ENCODE data around the gene ATG3. TPM values are rescaled to one million over a fixed set of nuclear protein-coding genes. Genes with fewer than 3 reads are reported as not detected.

The ATG3 gene
- total and polyA plus RNA-seq, 2 of the 8 experiments (the other 6 are each of a cell fraction or from before 2014, with no cell fraction given): 27.3 to 55.3 TPM

DNA sequence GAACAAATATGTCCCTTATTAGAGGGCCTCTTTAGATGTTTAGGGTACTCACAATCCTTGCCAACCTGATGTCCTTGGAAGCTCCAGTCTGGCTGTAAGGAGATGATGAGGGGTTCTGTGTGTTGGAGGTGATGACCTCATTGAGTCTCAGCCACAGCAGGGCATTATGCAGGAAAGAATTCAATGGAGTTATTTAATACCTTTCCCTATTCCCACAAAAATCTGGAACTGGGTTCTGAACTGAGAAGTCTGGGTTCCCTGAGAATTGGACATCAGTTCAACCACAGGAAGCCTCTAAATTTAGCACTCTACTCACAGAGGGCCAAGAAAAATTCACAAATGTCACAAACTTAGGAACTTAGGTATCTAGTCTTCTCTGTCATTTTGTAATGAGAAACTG is 37.0 kb upstream of the ATG3 start:
- H3K4me2 ChIP-seq (ENCODE audit: insufficient read depth in 1 of 2, low read depth in 2 of 2, low read length in 2 of 2): no peak overlapping the region
- H4K5ac ChIP-seq (ENCODE audit: insufficient read length, low read depth, low read length): no peak overlapping the region
- H3K4me3 ChIP-seq (ENCODE audit: extremely low read depth in 1 of 4, insufficient read depth in 2 of 4, low read depth in 3 of 4, low read length in 4 of 4): no peak overlapping the region
- H2AFZ ChIP-seq (ENCODE audit: low read length): no peak overlapping the region
- H2BK12ac ChIP-seq (ENCODE audit: low read depth, low read length): no peak overlapping the region
- H2BK5ac ChIP-seq (ENCODE audit: low read depth, low read length): no peak overlapping the region
- no peak overlapping the region for H2BK120ac ChIP-seq (replicated peaks; ENCODE audit: low read depth, low read length)
- no peak overlapping the region for H3K9ac ChIP-seq (replicated peaks in 1 of 4; ENCODE audit: extremely low read depth in 1 of 4, low read depth in 3 of 4, low read length in 3 of 4)
- ChIA-PET POLR2A (ENCODE audit: partially characterized antibody) (interaction anchor here (1.1 to 1.2 kb wide), 2 partner anchors 8 to 14 kb away, joined by 3 read pairs; no protein-coding TSS in a partner anchor), CTCF (ENCODE audit: partially characterized antibody) (no interaction called here)
- no peak overlapping the region for H3K56ac ChIP-seq (replicated peaks; ENCODE audit: insufficient read length, low read depth, low read length)
- no peak overlapping the region for H4K8ac ChIP-seq (ENCODE audit: extremely low read depth, insufficient read depth, low read length)
- no peak overlapping the region for H3K14ac ChIP-seq (ENCODE audit: insufficient read length)
- H3K4me1 ChIP-seq (replicated peaks in 1 of 4; ENCODE audit: control insufficient read depth in 3 of 4, insufficient read depth in 4 of 4, low read length in 3 of 4): no peaks in the 10 kb centered on the region
- TF ChIP-seq KDM5A (IDR thresholded peaks at IDR 0.05; ENCODE audit: low read length): no peak
- TF ChIP-seq KDM1A (IDR thresholded peaks at IDR 0.05; ENCODE audit: borderline replicate concordance, low read length): no peak
- no peak for TF ChIP-seq EGR1 (IDR thresholded peaks at IDR 0.05; ENCODE audit: borderline replicate concordance, low read depth, low read length)
- no peak for TF ChIP-seq CHD2 (IDR thresholded peaks at IDR 0.05; ENCODE audit: low read length)
- TF ChIP-seq SRF (IDR thresholded peaks at IDR 0.05; ENCODE audit: low read depth, low read length): no peak
- TF ChIP-seq TBP (IDR thresholded peaks at IDR 0.05; ENCODE audit: low read depth, low read length): no peak
- TF ChIP-seq, protein P1, sequence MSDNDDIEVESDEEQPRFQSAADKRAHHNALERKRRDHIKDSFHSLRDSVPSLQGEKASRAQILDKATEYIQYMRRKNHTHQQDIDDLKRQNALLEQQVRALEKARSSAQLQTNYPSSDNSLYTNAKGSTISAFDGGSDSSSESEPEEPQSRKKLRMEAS (IDR thresholded peaks at IDR 0.05): no peak
- TF ChIP-seq PHF8 (conservative IDR thresholded peaks at IDR 0.05; ENCODE audit: low read depth, low read length): no peak
- TF ChIP-seq NANOG (IDR thresholded peaks at IDR 0.05; ENCODE audit: insufficient read depth, low read depth, low read length, poor library complexity, severe bottlenecking): no peak
- TF ChIP-seq POU5F1 (IDR thresholded peaks at IDR 0.05; ENCODE audit: low read depth, low read length): no peak
- no peak overlapping the region for H2AK5ac ChIP-seq (ENCODE audit: low read depth, low read length)
- no peaks in the 10 kb centered on the region for H4K20me1 ChIP-seq (replicated peaks in 1 of 2; ENCODE audit: control insufficient read depth in 1 of 2, insufficient read depth in 2 of 2, low read length in 2 of 2)
- H3K18ac ChIP-seq (ENCODE audit: extremely low read depth, low read length): no peak overlapping the region
- H2BK15ac ChIP-seq (ENCODE audit: low read length): no peak overlapping the region
- no peak overlapping the region for H4K91ac ChIP-seq (replicated peaks; ENCODE audit: insufficient read length, low read length)
- no peaks in the 10 kb centered on the region for H3K79me2 ChIP-seq (ENCODE audit: control insufficient read depth in 1 of 2, insufficient read depth in 2 of 2, low read length in 2 of 2)
- H3K4ac ChIP-seq (replicated peaks; ENCODE audit: insufficient read length, low read depth, low read length): no peak overlapping the region
- DNase-seq (ENCODE audit: low read depth in 1 of 2, low spot score in 2 of 2) (no peak), FAIRE-seq (no peak)
- H3K79me1 ChIP-seq (ENCODE audit: low read depth, low read length): no peaks in the 10 kb centered on the region
- H3K23ac ChIP-seq (ENCODE audit: insufficient read length): no peak overlapping the region
- no peaks in the 10 kb centered on the region for H3K23me2 ChIP-seq (ENCODE audit: low read depth, low read length)
- 0 out of 8 replicates have a peak, but pooled peaks cover 0 to 2% (median 0%) of the 10 kb centered on the region in 4 experiments for H3K36me3 ChIP-seq (ENCODE audit: control insufficient read depth in 2 of 4, insufficient read depth in 4 of 4, low read length in 3 of 4)
- H3K9me3 ChIP-seq (ENCODE audit: insufficient read depth in 2 of 2, low read depth in 1 of 2, low read length in 1 of 2): no peaks in the 10 kb centered on the region
- H3K27me3 ChIP-seq (replicated peaks in 1 of 4; ENCODE audit: control insufficient read depth in 3 of 4, extremely low read depth in 1 of 4, insufficient read depth in 3 of 4, low read length in 3 of 4): peaks cover 0 to 1% (median 0%) of the 10 kb centered on the region in 4 experiments; a peak in 1 of 7 replicates
- H3K27ac ChIP-seq (ENCODE audit: low read depth, low read length): no peak overlapping the region
- no peak overlapping the region for H2BK20ac ChIP-seq (ENCODE audit: low read length)
